GM13977 (cell line): ENCODE results near the gene TEKTIP1.

Source experiments
- DNase-seq: peaks from one replicate; pipeline ENCODE4 v3.0.0; 2012; ENCODE audit warnings: low spot score
- in situ Hi-C: fragments of 300-500 bp; cut with MboI; formaldehyde crosslinking; loops from one replicate; pipeline ENCODE4 v1.12.0; 2022; ENCODE audit warnings: low sequenced_read_pairs, low pct_unique_long_range_greater_than_20kb, mixed read lengths, inconsistent platforms; ENCODE audit not compliant: unreplicated experiment
- TF ChIP-seq, protein P1 (sequence below): IDR thresholded peaks from 2 replicates; pipeline ENCODE4 v1.5.1; 2012; ENCODE audit warnings: mild to moderate bottlenecking, control low read depth; ENCODE audit not compliant: insufficient read depth; ENCODE audit errors: extremely low read depth, missing control alignments

TEKTIP1 gene

DNA sequence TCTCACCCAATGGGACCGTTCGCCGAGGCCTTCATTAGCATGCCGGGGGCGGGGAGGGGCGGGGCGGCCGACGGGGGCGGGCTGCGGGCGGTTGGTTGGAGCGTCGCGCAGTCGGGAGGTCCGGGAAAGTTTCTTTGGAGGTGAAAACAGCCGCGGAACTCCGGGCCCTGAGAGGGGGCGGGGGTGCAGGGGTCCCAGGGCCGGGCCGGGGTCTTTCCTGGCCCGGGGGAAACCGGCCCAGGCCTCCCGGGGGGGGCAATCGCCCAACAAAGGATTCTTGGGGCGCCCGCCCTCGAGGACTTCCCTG lies 33.8 kb downstream of the TEKTIP1 start, which contains the start of gene HMG20B:
Gene HMG20B (plus strand): TSS at position 90 of the 307 bp plus-strand sequence. CDS start 366 bp downstream, outside the sequence.
- no peak for DNase-seq
- TF ChIP-seq, protein P1, sequence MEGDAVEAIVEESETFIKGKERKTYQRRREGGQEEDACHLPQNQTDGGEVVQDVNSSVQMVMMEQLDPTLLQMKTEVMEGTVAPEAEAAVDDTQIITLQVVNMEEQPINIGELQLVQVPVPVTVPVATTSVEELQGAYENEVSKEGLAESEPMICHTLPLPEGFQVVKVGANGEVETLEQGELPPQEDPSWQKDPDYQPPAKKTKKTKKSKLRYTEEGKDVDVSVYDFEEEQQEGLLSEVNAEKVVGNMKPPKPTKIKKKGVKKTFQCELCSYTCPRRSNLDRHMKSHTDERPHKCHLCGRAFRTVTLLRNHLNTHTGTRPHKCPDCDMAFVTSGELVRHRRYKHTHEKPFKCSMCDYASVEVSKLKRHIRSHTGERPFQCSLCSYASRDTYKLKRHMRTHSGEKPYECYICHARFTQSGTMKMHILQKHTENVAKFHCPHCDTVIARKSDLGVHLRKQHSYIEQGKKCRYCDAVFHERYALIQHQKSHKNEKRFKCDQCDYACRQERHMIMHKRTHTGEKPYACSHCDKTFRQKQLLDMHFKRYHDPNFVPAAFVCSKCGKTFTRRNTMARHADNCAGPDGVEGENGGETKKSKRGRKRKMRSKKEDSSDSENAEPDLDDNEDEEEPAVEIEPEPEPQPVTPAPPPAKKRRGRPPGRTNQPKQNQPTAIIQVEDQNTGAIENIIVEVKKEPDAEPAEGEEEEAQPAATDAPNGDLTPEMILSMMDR, result no peak
- in situ Hi-C loops, result no loop called here

DNA sequence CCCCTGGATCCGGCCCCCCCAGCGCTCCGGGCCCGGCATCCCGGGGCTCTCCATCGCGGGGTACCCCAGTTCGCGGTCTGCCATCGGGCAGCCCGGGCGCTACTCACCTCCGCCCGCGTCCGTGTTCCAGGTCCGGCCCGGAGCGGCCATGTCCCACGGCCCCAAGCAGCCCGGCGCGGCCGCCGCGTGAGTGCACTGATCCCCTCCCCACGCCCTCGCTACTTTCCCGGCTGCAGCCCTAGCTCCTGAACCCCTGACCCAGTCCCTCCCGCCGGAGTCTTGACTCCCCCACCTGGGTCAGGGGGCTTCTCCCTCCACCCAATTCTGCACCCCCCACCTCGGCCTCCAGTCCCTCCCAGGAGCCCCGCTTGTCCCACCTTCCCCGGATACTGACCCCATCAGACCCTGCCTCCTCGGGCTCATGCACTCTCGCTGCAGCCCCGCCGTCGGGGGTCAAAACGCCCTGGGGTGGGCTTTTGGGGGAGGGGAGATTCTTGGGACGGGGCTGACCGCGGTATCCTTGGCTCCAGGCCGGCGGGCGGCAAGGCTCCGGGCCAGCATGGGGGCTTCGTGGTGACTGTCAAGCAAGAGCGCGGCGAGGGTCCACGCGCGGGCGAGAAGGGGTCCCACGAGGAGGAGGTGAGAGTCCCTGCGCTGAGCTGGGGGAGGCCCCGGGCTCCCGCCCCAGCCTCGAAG lies 34.3 kb downstream of the TEKTIP1 start:
- no peak for DNase-seq
- TF ChIP-seq, protein P1, result no peak
- in situ Hi-C loops, result no loop called here

DNA sequence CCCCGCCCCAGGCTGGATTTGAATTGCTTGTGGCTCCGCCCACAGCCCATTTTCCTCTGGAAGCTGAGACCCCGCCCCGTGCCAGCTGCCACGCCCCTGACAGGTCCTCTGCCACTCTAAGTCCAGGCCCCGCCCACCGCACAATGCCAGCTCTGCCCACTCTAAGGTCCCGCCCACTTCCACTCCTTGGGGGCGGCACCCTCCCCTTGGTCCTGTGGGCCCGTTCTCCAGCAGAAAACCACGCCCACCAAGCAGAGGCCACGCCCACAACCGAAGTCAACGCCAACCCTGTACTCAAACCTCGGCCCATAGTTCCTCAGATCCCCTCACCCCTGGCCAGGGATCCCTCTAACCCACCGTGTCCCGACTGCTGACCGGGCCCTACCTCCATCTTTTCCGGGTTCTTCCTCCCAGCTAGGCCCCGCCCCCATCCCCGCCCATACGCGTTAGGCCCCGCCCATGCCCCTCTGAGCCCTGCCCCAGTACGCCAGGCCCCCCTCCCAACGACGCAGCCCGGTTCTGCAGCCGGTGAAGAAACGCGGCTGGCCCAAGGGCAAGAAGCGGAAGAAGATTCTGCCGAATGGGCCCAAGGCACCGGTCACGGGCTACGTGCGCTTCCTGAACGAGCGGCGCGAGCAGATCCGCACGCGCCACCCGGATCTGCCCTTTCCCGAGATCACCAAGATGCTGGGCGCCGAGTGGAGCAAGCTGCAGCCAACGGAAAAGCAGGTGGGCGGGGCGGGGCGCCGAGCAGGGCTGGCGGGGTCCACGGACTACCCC lies 35.1 kb downstream of the TEKTIP1 start:
- DNase-seq, result peak; percentile 95
- TF ChIP-seq, protein P1, result no peak
- in situ Hi-C loops, result no loop called here

DNA sequence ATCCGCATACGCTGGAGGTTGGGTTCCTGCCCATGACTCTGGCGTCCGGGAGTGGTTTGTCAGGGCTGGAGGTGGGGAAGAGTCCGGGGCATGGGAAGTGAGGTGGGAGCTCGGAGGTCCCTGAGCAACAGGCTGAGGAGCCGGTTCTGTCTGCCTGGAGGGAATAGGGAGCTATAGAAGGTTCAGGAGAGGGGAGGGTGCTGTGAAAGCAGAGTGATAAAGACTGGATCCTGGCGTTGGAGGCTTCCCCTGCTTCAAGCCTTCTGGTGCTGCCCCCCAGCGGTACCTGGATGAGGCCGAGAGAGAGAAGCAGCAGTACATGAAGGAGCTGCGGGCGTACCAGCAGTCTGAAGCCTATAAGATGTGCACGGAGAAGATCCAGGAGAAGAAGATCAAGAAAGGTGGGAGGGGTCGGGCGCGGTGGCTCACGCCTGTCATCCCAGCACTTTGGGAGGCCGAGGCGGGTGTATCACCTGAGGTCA lies 36.3 kb downstream of the TEKTIP1 start:
- no peak for DNase-seq
- TF ChIP-seq, protein P1, result peak; percentile 23
- in situ Hi-C loops, result no loop called here

DNA sequence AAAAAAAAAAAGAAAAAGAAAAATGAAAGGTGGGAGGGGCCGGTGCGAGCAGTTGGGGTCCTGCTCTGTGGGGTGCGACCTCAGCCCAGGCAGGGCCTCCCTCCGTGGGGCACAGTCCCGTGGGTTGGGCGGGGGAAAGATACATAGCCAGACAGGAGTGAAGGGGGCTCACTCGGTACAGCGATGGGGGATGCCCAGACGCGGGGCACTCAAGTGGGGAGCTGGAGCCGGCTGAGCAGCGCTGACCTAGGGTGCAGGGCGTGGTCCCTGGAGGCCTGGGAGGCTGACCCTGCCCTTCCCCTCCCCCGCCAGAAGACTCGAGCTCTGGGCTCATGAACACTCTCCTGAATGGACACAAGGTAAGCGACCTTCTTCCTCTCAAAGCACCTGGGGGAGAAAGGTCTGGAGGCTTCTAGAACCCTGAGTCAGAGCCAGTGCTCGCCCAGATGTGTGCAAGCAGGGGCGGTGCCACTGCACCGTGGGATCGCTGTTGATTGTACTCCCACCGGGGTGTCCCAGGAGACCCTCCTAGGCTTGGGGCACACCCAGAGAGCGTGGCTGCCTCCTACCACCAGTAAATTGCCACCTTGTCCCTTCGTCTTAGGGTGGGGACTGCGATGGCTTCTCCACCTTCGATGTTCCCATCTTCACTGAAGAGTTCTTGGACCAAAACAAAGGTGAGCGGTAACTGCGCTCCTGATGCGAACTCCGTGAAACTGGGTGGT lies 37.1 kb downstream of the TEKTIP1 start:
- DNase-seq, result no peak
- in situ Hi-C loops, result no loop called here
- TF ChIP-seq, protein P1, result no peak

DNA sequence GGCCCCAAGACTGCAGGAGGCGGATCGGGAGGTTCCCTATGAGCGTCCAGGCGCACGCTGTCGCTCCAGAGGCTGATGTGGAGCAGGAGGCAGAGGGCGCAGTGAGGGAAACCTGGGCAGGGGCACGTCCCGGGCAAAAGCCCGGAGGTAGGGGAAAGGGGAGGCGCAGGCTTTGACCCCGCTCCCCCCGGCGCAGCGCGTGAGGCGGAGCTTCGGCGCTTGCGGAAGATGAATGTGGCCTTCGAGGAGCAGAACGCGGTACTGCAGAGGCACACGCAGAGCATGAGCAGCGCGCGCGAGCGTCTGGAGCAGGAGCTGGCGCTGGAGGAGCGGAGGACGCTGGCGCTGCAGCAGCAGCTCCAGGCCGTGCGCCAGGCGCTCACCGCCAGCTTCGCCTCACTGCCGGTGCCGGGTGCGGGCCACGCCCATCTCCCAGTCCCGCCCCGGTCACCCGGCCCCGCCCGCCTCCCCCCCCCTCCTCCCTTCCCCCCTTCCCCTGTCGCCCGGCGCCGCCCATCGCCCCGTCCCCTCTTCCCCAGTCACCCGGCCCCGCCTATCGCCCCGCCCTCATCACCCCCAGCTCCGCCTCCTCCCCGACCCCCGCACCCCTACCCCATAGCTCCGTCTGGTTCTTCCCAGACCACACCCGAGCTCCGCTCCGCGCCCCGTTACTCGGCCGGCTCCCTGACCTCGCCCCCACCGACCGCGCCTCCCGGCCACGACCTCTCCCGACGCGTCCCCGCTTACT lies 37.9 kb downstream of the TEKTIP1 start:
- TF ChIP-seq, protein P1, result no peak
- in situ Hi-C loops, result no loop called here
- peak; percentile 38 for DNase-seq
